Measurements from ENCODE around the gene ADCK2.
"Not testable (repeated sequence)": the region's sequence is repeated elsewhere in the genome, so short reads cannot be mapped to it uniquely, and the experiment has no call there.

ADCK2 gene

DNA sequence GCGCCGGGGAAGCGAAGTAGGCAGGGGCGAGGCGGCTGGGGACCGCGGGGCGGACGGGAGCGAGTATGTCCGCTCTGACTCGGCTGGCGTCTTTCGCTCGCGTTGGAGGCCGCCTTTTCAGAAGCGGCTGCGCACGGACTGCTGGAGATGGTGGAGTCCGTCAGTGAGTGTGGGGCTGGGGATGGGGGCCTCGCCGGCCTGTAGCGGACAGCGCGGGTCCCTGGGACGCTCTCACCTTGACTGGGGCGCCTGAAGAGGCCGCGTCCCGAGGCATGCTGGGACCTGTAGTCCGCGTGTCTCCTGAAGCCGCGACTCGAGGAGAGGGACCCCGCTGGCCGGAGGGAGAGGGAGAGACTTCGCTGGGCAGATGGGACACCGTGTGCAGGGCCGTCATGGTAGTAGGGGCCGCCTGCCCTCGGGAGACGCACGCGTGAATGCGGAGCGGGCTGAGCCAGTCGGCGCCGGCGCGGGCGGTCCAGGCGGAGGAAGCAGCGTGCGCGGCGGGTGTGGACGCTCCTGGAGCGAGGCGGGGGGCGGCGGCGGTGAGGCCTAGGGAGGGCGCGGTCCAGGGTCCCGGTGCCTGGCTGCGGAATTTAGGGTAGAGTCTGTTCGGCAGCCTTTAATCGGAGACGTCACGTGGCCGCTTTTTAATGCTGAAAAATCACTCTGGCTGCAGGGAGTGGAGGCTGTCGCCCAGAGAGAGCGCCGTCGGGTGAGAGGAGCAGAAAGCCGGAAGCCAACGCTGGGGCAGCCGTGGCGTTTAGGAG, 24.1 kb downstream of the ADCK2 start, which contains the start of gene NDUFB2:
Gene NDUFB2, plus strand, starts transcription at position 29 of the 767 bp plus-strand sequence. Its CDS starts 37 bp downstream, at position 66.
- DNase-seq = peak; percentile 73

DNA sequence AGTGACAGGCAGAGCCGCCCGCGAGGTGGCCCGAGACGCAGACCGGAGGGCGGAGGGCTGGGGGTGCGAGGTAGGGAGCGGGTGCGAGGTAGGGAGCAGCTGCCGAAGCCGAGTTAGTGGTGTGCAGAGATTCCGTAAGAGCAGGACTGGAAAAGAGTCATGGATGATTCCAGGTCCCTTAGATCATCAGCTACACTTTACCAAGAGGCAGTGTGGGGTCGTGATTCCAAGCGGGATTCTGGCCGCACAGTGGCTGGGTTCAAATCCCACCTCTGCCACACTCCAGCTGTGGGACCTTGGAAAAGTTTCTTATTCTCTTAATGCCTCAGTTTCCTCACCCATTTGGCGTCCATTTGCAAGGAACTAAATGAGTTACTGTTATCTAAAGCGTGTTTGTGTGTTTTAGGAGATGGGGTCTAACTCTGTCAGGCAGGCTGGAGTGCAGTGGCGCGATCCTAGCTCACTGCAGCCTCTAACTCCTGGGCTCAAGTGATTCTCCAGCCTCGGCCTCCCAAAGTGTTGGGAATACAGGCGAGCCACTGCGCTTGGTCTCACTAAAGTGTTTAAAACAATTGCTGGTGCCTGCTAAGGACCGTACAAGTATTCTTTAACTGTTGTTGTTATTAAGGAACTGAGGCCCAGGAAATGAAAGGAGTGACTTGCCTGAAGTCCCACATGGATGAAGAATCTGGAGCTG, 24.9 kb downstream of the ADCK2 start:
- no peak for DNase-seq

DNA sequence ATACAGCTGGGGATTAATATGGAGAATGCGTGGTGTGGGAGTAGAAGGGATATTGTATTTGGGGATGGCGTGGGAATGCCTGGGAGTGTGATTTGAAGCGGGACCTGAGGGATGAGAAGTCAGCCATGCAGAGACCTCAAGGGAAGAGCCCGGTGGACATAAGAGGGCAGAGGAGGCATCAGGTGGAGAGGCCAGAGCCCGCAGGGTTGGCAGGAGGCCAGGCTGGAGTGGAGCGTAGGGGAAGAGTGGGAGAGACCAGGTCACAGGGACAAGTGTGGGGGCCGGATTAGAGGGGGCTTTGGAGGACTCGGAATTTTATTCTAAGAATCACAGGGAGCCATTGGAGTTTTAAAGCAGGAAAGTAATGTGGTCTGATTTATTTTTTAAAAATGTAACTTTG, 25.7 kb downstream of the ADCK2 start:
- DNase-seq = no peak

DNA sequence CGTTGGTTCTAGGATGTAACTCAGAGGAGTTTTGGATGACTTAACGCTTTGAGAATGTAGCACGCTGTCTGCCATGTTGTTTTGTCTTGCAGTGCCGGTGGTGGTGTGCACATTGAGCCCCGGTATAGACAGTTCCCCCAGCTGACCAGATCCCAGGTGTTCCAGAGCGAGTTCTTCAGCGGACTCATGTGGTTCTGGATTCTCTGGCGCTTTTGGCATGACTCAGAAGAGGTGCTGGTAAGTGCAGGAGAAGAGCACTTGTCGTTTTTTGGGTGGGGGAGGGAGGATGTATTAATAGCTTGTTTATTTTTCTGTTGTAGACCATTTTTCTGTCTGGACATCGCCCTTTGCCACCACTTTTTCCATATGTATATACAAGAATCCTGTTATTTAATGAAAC, 30.0 kb downstream of the ADCK2 start:
- no peak for DNase-seq

DNA sequence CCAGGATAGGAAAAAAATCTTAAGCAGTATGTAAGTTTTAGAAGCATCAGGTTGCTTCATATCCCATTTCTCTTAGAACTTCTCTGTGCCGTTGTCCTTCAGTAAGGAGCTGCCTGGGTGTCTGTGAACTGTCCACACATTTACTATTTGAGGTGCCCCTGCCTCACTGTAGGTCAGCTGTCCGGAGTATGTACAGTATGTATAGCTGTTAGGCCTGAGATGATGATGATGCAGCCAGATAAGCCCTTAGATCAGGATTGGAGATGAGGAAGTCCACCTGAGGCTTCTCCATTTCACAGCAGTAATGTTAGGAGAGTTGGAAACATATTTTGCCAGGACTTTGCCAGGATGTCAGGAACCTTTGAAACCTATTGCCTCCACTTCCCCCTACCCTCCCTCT, 31.5 kb downstream of the ADCK2 start:
- no peak for DNase-seq

DNA sequence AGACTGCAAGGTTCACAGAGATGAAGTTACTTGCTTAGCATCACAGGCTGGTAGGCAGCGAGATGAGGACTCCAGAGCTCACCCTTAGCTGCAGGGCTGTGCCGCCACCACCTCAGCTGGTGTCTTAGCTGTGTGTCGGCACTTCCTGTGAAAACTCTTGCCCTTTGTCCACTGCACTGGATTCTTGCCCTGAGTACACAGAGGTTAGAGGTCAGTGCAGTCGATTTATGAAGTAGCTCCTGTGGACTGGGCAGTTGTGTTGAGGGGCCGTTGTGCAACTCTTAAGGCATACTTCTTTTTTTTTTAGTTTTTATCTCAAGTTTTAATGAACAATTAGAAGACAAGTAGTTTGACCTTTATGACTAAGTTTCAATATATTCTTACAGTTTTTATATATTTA, 34.4 kb downstream of the ADCK2 start:
- DNase-seq = no peak

DNA sequence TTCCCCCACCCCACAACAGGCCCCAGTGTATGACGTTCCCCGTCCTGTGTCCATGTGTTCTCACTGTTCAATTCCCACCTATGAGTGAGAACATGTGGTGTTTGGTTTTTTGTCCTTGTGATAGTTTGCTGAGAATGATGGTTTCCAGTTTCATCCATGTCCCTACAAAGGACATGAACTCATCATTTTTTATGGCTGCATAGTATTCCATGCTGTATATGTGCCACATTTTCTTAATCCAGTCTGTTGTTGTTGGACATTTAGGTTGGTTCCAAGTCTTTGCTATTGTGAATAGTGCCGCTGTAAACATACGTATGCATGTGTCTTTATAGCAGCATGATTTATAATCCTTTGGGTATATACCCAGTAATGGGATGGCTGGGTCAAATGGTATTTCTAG, 36.0 kb downstream of the ADCK2 start:
- DNase-seq = not testable (repeated sequence)

DNA sequence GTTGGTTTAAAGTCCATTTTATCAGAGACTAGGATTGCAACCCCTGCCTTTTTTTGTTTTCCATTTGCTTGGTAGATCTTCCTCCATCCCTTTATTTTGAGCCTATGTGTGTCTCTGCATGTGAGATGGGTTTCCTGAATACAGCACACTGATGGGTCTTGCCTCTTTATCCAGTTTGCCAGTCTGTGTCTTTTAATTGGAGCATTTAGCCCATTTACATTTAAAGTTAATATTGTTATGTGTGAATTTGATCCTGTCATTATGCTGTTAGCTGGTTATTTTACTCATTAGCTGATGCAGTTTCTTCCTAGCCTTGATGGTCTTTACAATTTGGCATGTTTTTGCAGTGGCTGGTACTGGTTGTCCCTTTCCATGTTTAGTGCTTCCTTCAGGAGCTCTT, 39.6 kb downstream of the ADCK2 start:
- not testable (repeated sequence) for DNase-seq

DNA sequence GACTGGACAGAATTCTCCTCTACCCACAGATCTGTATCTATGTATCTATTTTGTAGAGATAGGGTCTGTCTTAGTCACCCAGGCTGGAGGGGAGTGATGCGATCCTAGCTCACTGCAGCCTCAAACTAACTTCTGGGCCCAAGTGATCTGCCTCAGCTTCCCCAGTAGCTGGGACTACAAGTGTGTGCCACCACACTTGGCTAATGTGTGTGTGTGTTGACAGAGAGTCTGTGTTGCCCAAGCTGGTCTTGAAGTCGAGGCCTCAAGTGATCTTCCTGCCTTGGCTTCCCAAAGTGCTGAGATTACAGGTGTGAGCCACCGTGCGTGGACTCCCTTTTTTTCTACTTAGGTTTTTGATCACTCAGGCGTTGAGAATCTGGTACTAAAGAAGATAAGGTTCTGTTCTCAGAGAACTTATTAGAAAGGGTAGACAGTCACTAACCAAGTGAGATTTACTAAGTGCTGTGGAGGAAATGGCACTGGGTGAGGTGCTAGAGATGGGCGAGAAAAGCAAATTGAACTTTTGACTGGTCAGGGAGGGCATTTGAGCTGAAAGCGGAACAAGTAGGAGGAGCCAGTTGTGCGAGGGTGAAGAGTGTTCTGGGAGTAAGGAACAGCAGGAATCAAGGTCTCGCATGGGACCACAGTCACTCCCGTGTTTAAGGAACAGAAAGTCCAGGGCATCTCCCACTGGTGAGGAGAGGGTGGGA, 41.7 kb downstream of the ADCK2 start:
- no peak for DNase-seq

DNA sequence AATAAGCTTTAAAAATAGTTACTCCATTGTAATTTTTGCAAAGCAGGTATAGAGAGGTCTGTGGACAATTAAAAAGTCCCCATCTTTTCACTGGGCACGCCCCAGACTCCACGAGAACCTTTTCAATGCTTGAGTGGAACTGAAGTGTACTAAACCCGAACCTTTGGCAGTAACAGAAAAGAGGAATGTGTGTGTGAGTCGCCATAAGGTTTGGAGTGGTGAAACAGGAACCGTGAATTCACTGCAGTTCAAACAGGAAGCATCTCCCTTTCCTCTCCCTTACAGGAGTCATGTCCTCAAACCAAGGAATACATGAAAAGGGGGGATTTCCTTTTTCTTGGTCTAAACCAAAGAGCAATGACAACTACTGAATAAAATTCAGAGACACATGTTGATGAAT, 47.0 kb downstream of the ADCK2 start:
- DNase-seq = no peak

DNA sequence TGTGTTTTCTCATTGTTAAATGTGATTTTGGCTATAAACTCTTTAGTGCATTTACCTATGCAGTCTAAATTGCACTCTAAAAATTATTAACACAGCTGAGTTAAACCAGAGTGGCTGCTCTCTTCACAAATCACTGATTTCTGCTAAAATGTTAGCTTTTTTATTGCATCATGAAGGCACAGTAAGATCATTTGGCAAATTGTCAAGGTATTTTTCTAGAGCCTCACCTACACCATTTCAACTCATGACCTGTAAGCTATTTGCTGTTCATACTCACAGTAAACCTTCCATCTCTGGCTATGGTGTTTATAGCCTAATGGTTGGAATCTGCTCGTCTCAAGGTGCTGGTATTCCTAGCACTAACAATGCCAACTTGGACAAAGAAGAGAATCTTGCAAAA, 49.5 kb downstream of the ADCK2 start:
- no peak for DNase-seq

DNA sequence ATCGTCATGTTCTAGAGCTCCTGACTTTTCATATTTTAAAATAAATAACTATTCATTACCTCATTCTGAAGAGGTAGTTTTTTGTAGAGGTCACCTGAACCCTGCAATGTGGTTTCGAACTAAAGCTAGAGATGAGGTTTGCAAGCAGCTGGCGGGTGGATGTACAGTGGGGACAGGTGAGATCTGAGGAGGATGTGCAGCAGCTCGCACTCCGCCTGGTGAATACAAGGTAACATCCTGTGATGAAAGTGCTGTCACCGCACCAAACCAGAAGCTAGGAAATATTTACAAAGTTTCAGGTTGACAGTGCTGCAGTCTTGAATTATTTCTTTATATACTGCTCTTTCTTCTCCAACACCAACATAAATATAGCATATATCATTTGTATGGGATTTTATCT, 50.3 kb downstream of the ADCK2 start:
- peak; percentile 29 for DNase-seq

DNA sequence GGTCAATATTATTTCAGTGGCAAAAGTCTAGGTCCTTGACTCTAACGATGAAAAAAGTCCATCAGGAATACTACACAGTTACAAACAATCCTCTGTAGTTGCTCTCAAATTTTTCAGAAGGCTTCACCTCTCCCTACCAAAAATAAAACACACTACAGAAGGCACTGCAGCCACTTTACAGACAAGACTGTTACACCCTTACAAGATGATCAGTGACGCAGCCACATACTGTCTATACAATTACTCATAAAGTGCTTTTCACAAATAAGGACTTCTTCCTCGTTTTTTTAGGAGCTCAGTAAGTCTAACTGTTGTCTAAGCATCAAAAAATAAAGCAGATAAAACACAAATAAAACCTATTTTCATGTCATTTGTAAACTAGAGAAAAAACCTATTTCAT, 50.8 kb downstream of the ADCK2 start:
- no peak for DNase-seq

DNA sequence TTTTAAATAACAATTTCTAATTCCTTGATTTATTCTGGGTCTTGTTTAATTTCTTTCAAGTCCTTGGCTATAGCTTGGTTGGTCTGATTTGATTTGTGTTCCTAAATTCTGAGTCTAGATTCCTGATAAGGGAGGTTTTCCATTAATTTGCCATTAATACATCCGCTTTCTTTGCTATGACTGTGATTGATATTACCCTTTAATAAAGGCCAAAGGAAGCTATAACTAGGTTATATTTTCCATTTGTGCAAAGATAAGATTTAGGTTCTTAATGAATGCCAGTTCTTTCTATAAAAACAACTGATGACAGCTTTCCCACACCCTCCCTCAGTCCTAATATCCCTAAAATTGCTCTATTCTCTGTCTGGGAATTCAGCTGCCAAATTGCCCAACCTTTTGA, 52.0 kb downstream of the ADCK2 start:
- DNase-seq = no peak

DNA sequence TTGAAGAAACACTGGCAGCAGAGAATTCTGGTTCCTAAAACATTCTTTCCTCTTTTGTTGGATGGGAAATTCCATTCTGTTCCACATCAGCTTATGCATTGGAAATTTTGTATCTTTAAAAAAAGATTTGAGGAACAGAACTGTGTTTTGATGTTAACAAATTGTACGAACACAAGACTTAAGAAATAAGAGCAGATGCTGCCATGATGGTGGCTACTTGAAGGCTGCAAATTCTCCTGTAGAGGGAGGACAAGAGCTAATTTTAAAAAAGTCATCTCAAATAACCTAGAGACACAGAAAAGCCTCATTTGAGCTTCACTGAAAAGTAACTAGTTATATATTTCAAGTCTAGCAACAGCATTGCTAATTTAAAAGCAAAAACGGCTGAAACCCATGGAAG, 53.5 kb downstream of the ADCK2 start:
- no peak for DNase-seq

DNA sequence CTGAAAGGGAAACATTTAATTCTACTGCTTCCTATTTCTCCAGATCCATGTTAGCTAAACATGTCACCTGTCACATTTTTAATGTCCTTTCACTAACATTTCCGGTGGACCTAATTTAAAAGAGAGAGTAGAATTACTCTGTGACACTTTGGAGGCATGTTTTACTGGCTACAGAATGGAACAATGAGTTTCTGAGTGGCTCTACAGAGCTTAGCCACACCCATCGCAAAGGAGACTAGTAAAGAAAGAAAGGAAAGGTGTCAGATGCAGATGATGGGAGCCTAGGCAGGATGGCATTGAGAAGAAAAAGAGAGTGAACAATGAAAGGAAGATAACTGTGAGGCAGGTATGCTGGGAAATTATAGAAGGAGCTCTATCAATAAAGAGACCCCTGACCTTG, 59.7 kb downstream of the ADCK2 start:
- DNase-seq = no peak

DNA sequence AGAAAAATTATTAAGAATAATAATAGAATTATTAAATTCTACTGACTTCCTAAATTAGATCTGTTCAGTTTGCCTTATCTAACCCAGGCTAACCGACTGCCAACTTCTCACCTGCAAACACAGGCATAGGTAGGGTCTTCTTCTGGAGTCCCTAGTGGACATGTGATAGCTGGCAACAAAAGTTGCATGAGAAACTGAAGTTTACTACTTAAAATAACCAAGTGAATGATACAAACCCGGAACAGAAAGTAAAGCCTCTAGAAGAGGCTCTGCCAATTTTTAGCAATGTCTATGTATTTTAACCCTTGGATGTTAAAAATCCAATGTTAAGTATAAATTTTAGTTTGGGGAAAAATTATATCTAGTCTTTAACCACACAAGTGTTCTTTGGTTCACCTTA, 61.4 kb downstream of the ADCK2 start:
- no peak for DNase-seq

DNA sequence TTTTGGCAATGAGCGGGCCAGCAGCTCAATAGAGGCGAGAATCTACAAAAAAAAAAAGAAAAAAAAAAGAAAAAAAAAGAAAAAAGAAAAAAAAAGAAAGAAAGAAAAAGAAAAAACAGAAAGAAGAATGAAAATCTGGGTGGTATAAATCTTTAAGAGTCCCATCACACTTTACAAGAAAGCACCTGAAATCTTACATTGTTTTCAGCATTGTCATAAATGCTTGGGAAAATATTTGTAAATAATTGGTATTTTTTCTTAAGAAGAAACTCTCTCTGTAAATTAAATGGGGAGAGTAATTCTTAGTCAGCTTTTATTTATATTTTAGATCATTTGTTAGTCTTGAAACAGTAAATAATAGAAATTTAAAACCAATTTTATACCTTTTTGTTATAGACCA, 62.0 kb downstream of the ADCK2 start:
- no peak for DNase-seq

DNA sequence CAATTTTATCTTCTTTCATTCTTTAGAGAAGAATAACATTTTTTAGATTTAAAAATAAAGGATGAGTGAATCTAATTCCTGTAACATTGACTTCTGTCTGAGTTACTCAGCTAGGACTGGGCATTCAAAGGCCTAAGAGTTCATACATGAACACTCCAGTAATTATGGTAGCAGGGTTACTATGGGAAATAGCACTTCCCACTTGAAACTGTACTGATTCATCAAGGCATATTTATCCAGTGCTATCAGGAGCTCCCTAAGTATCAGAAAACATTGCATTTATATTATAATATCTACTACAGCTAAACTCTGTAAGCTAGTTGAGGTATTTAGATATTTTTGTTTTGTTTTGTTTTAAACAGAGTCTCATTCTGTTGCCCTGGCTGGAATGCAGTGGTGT, 65.5 kb downstream of the ADCK2 start:
- no peak for DNase-seq

DNA sequence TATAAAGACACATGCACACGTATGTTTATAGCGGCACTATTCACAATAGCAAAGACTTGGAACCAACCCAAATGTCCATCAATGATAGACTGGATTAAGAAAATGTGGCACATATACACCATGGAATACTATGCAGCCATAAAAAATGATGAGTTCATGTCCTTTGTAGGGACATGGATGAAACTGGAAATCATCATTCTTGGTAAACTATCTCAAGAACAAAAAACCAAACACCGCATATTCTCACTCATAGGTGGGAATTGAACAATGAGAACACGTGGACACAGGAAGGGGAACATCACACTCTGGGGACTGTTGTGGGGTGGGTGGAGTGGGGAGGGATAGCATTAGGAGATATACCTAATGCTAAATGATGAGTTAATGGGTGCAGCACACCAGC, 70.5 kb downstream of the ADCK2 start:
- not testable (repeated sequence) for DNase-seq

DNA sequence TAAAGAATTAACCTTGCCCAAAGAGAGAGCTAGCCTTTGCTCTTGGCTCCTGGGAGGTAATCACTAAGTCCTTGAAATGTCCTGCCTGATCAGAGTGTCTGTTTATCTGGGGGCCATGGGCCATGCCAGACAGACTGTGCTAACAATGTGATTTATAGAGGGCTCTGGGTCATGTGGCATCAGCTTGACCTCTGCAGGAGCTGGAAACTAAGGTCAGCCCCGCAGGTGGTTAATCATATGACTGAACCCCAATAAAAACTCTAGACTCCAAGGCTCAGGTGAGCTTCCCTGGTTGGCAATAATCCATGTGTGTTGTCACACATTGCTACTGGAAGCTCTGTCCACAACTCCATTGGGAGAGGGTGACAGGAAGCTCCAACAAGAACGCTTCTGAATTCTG, 71.3 kb downstream of the ADCK2 start:
- DNase-seq = no peak
